H1 (cell line): ENCODE results near the gene DLG5. TPM values are rescaled to one million over a fixed set of nuclear protein-coding genes. Genes with fewer than 3 reads are reported as not detected.

ENCODE experiments used
- CTCF ChIP-seq, 3 experiments: IDR thresholded peaks; 1 replicate in 2 of 3; 2 replicates in 1 of 3; pipeline versions ENCODE4 v1.5.1 to v1.6.1; 2011; ENCODE audit warnings: low read length in 3 of 3, mild to moderate bottlenecking in 3 of 3, inconsistent platforms in 2 of 3, low read depth in 1 of 3, moderate library complexity in 1 of 3; ENCODE audit not compliant: insufficient read depth in 1 of 3; ENCODE audit errors: control extremely low read depth in 1 of 3
- KDM5A ChIP-seq: fragments of 200-600 bp; IDR thresholded peaks from 2 replicates; pipeline ENCODE4 v1.7.1; 2012; ENCODE audit warnings: mild to moderate bottlenecking, low read length, inconsistent platforms, mixed read lengths
- polyA plus RNA-seq, 7 experiments: library from polyadenylated mRNA; depleted of rRNA in 3 of 7; stranded (reverse) in 5 of 7; unstranded in 2 of 7; fragments of >200 nt in 5 of 7; fragments of 200-250 nt in 2 of 7; gene quantifications; 1 replicate in 5 of 7; 2 replicates in 1 of 7; 4 replicates in 1 of 7; pipeline versions ENCODE4 v1.2.1 to v1.2.3, GENCODE V29; 2011 to 2013; ENCODE audit warnings: missing spikeins in 2 of 7, mixed read lengths in 2 of 7
- total RNA-seq: library from RNA; stranded (reverse); fragmentation: NEBNext Ultra II Directional; extraction: Animal tissue kit (Norgen Biotek cat#: 25700); gene quantifications from 2 replicates; pipeline ENCODE4 v1.2.1, GENCODE V29; 2021

The DLG5 gene
- total and polyA plus RNA-seq, 2 of the 8 experiments (the other 6 are each of a cell fraction or from before 2014, with no cell fraction given): 15.6 to 71.4 TPM

DNA sequence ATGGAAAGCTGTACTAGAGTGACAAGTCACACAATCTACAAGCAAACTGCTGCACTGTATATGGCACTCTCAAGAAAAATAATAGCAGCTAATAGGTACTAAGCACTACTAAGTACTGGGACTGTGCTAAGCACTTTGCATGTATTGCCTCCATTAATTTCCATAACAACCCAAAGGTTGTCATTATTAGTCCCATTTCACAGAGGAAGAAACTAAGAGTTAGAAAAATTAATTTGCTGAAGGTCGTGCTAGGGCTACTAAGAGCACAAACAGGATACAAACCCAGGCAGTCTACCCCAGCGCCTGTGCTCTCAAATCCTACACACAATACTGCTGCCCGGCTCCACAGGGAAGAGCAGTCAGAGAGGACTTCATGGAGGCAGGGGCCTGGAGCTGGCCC, 51.7 kb downstream of the DLG5 start (continued):
- TF ChIP-seq CTCF (IDR thresholded peaks at IDR 0.05; ENCODE audit: control extremely low read depth in 1 of 3, insufficient read depth in 1 of 3, low read depth in 1 of 3, low read length in 3 of 3) (no peak), KDM5A (no peak)
